Measurements from ENCODE around the gene ADGRB3.

- no peak for TF ChIP-seq EZH2 (IDR thresholded peaks at IDR 0.05)
- TF ChIP-seq POLR2AphosphoS5 (IDR thresholded peaks at IDR 0.05; ENCODE audit: borderline replicate concordance, low read depth, low read length), result no peak
- no peak for TF ChIP-seq FOXP2 (optimal IDR thresholded peaks at IDR 0.05; ENCODE audit: control extremely low read depth, extremely low read length, insufficient read depth)
Measured at GRCh38 chr6:69293471-69293870, 658.4 kb downstream of the ADGRB3 start.

All from SK-N-MC (cell line).